ENCODE results near the gene CTDSP1.
A peak's percentile ranks its signal among the peaks of the same experiment; 100 is the strongest.

The CTDSP1 gene, protein sequence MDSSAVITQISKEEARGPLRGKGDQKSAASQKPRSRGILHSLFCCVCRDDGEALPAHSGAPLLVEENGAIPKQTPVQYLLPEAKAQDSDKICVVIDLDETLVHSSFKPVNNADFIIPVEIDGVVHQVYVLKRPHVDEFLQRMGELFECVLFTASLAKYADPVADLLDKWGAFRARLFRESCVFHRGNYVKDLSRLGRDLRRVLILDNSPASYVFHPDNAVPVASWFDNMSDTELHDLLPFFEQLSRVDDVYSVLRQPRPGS

DNA sequence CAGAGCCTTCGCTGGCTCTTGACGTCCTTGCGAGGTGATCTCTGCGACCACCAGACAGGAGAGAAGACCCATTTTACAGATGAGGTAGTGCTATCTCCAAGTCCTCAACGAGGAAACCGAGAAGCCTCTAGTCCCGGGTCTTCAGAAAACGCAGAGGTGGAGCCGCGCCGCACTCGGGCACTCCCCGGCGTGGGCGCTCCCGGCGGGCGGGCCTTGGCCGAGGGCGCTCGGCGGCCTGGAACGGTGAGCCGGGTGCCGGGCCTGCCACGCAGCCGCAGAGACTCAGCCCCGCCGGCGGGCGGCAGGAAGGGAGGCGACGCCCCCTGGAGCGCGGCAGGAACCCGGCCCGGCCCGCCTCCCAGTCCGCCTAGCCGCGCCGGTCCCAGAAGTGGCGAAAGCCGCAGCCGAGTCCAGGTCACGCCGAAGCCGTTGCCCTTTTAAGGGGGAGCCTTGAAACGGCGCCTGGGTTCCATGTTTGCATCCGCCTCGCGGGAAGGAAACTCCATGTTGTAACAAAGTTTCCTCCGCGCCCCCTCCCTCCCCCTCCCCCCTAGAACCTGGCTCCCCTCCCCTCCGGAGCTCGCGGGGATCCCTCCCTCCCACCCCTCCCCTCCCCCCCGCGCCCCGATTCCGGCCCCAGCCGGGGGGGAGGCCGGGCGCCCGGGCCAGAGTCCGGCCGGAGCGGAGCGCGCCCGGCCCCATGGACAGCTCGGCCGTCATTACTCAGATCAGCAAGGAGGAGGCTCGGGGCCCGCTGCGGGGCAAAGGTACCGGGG is at the start of gene CTDSP1:
Gene CTDSP1 (plus strand): TSS at position 478 of the 776 bp plus-strand sequence. CDS start 223 bp downstream, at position 701.
- DNase-seq (ENCODE audit: low spot score) = peak; percentile 90
- FAIRE-seq = peak; percentile 44

DNA sequence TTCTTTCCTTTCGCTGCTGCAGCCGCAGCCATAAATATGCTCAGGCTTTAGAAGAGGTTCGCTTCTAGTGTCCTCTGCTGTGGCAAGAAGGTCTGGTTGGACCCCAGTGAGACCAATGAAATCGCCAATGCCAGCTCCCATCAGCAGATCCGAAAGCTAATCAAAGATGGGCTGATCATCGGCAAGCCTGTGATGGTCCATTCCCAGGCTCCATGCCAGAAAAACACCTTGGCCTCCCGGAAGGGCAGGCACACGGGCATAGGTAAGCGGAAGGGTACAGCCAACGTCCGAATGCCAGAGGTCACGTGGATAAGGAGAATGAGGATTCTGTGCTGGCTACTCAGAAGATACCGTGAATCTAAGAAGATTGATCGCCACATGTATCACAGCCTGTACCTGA is 45.6 kb upstream of the CTDSP1 start:
- FAIRE-seq (no peak), DNase-seq (ENCODE audit: low spot score) (no peak)

DNA sequence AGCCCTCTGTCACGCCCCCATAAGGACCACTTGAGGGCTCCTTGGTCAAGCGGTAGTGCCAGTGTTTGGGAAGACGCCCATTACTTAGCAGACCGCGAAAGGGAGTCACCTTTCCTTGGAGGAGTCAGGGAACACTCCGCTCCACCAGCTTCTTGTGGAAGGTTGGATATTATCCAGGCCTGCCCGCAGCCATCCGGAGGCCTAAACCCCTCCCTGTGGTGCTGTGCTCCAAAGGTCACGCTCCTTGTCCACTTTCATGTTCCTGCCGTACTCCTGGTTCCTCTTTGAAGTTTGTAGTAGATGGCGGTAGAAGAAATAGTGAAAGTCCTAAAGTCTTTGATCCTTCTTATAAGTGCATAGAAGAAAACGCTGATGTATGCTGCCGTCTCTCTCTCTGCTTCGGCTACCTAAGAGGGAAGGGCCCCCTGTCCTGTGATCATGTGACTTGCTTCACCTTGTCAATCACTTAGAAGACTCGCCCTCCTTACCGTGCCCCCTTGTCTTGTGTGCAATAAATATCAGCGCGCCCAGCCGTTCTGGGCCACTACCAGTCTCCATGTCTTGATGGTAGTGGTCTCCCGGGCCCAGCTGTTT is 44.7 kb upstream of the CTDSP1 start:
- DNase-seq (ENCODE audit: low spot score) = no peak
- no peak for FAIRE-seq

DNA sequence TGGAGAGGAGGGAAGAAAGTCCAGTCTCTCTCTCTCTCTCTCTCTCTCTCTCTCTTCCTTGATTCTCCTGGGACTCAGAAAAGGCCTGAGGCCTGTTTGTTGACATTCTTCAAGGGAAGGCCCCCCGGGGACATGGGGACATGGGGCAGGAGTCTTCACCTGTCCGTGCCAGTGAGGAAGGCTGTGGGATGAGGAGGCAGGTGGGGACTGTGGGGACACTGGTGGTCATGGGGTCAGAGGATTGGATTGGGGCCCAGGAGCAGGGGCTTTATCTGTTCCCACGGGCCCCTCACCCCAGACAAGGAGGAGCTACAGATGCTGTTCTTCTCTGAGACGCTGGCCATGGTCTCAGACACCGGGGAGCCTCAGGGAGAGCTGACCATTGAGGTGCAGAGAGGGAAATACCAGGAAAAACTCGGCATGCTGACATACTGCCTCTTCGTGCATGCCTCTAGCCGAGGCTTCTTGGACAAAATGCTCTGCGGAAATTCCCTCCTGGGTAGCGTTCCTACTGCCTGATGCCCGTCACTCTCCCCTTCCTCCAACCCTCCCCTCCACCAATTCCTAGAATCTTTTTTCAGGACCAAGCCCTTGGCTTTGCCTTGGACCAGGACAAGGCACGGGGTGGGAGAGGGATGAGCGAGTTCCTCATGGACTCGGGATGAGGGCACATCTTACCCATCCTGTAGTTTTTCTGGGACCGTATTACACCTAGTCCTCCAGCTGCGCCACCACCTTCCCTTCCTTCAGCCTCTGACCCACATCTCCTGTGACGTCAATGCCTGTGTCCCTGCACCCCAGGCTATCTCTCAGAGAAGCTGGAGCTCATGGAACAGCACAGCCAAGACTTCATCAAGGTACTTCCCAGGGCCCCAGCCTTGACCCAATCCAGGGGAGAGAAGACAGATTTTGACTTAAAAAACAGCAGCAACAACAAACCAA is 42.2 kb upstream of the CTDSP1 start:
- FAIRE-seq (no peak), DNase-seq (ENCODE audit: low spot score) (no peak)

DNA sequence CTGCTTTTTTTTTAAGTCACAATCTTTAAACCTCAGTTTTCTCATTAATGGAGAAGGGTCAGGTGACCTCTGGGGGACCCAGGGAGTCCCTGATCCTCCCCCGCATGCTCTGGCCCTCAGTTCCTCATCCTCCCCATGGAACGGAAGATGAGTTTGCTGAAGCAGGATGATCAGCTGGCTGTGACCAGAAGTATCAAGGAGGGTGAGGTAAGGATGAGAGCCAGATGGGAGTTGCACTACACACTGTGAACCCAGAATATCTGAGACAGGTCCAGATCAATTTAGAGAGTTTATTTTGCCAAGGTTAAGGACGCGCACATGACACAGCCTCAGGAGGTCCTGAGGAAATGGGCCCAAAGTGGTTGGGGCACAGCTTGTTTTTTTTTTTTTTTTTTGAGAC is 39.2 kb upstream of the CTDSP1 start:
- DNase-seq (ENCODE audit: low spot score) (no peak), FAIRE-seq (no peak)

DNA sequence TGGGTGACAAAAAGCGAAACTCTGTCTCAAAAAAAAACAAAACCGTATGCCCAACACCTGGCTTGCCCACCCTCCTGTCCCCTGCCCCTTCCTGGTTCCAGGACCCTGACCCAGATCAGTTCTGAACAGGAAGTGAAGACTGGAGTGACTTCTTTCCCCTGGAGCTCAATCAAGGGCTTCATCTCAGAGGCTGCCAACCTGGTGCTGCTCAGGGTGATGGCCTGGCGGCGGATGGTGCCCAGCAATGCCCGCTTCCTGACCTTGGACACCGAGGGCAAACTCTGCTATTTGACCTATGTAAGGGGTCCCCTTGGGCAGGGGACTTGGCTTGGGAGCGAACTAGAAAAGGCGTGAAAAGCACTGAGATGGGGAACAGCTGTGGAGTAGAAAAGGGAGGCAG is 37.1 kb upstream of the CTDSP1 start:
- no peak for FAIRE-seq
- DNase-seq (ENCODE audit: low spot score) = no peak

DNA sequence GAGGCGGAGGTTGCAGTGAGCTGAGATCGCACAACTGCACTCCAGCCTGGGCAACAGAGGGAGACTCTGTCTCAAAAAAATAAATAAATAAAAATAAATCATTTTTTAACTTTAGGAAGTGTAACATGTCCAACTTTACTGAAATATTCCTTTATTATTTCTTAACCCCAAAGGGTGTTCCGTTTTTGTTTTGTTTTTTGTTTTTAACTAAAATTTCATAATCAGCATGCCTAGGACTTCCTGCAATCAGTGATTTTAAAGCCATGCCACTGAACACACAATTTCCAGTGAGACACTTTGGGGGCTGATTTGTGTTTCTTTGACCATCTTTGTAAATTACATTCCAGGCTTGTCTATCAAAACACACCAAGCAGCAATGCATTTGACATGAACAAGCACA is 35.9 kb upstream of the CTDSP1 start:
- no peak for FAIRE-seq
- no peak for DNase-seq (ENCODE audit: low spot score)

DNA sequence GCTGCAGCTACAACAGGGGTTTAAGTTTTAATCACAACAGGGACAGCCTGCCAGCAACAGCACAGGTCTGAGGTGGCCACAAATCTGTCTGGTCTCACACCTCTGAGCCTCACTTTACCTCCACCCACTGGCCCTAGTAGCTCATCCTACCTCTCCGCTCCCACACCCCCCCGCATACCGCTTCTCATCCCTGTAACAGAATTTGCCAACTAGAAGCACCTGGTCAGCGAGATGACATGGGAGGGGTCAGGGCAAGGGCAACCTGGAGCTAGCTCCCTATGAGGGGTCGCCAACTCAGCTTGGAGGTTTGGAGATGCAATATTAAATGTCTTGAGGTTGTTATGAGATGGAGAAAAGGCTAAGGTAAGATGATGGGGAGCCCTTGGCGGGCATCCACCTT is 35.5 kb upstream of the CTDSP1 start:
- FAIRE-seq (no peak), DNase-seq (ENCODE audit: low spot score) (no peak)

DNA sequence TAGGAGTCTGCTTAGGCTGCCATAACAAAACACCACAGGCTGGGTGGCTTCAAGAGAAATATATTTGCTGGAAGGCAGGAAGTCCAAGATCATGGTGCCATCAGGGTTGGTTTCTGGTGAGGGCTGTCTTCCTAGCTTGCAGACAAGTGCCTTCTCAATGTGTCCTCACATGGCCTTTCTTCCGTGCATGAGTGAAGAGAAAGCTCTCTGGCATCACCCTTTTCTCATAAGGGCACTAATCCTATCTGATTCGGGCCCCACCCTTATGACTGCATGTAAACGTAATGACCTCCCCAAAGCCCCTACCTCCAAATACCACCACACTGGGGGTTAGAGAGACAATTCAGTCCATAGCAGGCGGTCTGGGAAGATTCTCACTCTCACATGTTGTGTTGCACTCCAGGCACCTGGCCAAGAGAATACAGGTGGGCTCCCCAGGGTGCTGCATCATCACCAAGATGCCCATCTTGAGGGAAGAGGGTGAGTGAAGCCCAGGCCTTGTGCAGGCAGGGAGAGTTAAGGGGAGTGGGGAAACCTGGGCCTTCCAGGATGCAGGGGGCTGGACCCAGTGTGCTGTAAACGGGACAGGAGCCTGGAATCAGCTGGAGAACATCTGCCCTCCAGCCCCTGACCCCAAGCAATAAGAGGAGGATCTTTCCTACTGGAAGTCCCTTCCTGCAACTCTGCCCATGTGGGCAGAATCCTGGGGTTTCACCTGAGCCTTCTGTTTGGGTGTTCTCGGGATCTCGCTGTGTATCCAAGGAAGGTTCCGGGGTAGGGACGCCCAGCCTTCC is 32.9 kb upstream of the CTDSP1 start:
- no peak for DNase-seq (ENCODE audit: low spot score)
- no peak for FAIRE-seq

DNA sequence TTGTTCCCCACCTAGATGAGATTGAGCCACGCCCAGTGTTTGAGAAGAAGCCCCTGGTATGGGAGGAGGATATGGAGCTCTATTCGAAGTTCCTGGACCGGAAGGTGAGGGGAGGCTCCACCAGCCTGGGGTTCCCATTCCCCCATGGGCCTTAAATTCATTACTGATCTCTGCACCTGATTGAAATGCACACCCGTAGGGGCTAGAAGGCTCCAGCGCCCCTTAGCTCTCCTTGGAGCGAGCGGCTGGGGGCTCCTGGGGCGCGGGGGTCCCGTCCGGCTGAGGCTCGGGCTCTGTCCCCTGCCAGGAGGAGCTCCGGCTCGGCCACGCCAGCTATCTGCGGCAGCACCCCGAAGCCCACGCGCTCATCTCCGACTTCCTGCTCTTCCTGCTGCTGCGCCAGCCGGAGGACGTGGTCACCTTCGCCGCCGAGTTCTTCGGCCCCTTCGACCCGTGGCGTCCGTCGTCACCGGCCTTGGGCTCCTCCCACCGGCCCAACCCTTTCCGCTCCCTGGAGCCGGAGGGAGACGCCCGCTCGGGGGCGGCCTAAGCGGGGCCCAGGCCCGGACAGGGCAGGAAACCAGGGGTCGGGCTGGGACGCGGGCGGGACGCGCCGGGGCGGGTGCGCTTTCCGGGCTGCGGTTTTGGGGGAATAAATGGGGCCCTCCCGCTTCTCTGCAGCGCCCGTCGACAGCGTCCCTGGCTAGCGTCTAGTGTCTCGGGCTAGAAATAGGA is 32.1 kb upstream of the CTDSP1 start:
- no peak for DNase-seq (ENCODE audit: low spot score)
- FAIRE-seq = no peak

DNA sequence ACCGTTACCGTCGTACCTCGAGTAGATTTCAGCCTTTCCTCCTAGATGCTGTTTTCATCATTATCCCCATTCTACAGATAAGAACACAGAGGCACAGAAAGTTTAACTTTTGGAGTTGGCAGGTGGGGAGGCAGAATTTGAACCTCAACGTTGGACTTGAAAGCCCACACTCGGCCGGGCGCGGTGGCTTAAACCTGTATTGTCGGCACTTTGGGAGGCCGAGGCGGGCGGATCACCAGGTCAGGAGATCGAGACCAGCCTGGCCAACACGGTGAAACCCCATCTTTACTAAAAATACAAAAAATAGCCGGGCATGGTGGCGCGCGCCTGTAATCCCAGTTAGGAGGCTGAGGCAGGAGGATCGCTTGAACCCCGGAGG is 31.5 kb upstream of the CTDSP1 start:
- DNase-seq (ENCODE audit: low spot score) (no peak), FAIRE-seq (no peak)

DNA sequence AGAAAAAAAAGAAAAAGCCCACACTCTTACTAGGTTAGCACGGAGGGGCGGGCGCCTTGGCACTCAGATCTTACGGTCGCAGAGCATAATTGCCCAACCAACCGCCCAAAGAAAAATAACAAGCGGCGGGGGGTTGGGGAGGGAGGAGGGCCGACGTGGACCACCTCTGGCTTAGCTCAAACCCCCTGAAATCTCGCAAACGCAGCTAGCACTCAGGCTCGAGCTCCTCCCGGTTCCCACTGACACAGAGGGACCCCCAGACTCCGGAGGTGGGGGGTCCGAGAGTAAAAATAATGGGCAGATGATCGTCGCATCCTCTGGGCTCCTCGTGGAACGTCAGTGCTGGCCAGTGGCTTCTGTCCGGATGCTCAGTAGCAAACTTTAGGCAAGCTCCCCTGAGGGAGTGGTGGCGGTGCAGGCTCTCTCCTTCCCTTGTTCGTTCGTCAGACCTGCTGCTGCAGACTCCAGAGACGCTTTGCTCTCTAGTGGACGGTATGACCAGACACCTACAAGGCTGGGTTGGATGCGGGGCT is 31.0 kb upstream of the CTDSP1 start:
- DNase-seq (ENCODE audit: low spot score) = no peak
- FAIRE-seq = no peak

DNA sequence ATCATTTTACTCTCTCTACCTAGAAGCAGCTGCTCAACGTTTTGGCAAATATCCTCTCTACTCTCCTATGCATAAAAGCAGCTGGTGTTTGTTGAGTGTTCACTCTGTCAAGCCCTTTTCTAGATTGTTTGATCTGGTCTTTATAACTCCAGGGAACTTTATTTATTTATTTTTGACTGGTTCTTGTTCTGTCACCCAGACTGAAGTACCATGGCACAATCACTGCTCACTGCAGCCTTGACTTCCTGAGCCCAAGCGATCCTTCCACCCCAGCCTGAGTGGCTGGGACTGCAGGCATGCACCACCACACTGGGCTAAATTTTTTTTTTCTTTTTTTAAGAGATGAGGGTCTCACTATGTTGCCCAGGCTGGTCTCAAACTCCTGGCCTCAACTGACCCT is 30.3 kb upstream of the CTDSP1 start:
- FAIRE-seq = no peak
- no peak for DNase-seq (ENCODE audit: low spot score)

DNA sequence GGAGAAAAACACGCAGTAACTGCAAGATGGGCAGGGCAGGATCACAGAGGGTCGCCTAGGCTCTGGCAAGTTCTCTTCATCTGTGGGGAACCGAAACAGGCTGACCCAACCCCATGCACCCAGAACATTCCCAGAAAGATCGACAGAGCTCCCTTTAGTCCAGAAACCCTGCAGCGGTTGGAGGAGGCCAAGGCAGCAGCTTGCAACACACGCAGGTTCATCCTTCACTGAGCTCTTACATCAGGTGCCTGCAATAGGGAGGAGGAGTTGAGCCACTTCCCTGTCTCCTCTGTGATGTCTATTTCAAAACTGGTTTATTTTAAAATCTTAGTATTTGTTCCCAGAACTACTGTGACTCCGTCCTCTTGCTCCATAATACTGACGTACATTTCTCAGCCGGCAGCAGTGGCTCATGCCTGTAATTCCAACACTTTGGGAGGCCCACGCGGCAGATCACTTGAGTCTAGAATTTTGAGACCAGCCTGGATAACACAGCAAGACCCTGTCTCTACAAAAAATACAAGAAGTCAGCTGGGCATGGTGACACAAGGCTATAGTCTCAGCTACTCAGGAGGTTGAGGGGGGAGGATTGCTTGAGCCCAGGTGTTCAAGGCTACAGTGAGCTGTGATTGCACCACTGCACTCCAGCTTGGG is 29.1 kb upstream of the CTDSP1 start:
- DNase-seq (ENCODE audit: low spot score) (no peak), FAIRE-seq (no peak)

DNA sequence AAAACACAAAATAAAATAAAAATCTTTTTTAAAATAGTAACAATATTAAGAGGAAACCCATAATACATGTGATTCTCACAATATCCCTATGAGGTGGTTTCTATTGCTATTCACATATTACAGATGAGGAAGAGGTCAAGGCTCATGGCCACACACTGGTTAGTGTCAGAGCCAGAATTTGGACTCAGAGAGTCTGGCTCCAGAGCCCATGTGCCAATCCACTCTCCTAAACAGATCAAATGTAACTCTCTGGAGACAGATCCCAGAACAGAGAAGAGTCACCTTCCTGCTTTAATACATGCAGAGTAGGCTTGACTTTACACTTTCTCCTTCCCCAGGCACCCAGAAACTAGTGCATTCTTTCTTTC is 27.7 kb upstream of the CTDSP1 start:
- FAIRE-seq = no peak

DNA sequence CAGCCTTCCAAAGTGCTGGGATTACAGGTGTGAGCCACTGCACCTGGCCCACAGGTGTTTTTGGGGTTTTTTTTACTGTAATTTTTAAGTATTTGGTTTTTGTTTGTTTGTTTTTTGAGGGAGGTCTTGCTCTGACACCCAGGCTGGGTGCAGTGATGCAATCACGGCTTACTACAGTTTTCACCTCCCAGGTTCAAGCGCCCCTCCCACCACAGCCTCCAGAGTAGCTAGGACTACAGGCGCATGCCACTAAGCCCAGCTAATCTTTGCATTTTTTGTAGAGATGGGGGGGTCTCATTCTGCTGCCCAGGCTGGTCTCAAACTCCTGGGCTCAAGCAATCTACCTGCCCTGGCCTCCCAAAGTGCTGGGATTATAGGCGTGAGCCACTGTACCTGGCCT is 24.9 kb upstream of the CTDSP1 start:
- FAIRE-seq (no peak), DNase-seq (ENCODE audit: low spot score) (no peak)

More for the DNA sequence above, 27.7 kb upstream of the CTDSP1 start:
- DNase-seq (ENCODE audit: low spot score) = no peak

DNA sequence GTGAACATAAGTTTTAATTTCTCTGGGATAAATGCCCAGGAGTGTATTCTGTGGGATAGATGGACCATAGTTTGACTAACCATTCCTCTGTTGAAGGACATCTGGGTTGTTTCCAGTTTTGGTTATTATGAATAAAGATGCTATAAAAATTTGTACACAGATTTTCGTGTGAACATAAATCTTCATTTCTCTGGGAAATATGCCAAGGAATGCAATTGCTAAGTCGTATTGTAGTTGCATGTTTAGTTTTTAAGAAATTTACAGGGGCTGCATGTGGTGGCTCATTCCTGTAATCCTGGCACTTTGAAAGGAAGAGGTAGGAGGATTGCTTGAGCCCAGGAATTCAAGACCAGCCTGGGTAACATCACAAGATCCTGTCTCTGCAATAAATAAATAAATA is 24.5 kb upstream of the CTDSP1 start:
- FAIRE-seq (no peak), DNase-seq (ENCODE audit: low spot score) (no peak)

DNA sequence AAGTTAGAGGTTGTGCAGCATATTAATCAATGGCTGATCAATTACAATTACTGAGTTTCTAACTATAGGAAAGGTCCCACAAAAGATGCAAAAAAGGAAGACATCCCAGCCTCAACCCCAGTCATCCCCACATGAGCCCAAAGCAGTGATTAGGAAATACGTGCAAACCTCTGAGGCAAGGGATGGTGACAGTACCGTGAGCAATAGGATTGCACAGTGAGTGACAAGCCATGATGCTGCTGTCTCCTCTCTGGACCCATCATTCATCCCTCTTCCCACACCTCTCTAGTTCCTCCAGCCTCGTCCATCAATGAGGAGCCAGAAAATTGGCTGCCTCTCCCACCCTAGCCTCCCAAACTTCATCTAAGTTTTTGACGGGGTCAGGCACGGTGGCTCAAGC is 21.6 kb upstream of the CTDSP1 start:
- FAIRE-seq (no peak), DNase-seq (ENCODE audit: low spot score) (no peak)

DNA sequence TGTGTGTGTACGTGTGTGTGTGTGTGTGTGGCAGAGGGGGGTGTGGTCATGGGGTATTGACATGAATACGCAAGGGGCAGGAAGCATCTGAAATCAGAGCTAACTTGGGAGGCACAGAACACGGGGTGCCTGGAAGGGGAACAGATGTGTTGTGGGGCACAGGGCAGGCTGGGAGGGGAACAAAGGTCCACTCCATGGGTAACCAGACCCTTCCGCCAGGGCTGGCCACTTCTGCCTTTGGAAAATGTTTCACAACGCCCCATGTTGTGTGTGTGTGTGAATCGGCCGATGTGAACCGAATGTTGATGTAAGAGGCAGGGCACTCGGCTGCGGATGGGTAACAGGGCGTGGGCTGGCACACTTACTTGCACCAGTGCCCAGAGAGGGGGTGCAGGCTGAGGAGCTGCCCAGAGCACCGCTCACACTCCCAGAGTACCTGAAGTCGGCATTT is 17.7 kb upstream of the CTDSP1 start, which contains the start of gene SLC11A1:
Gene SLC11A1 (plus strand): TSS at position 358 of the 451 bp plus-strand sequence. CDS start 96 bp downstream, outside the sequence.
- FAIRE-seq = no peak
- DNase-seq (ENCODE audit: low spot score) = no peak

Data from urothelium cell line (cell line).